HEK293 (cell line): Measurements from ENCODE around the gene CDON.
A peak's percentile ranks its signal among the peaks of the same experiment; 100 is the strongest.

Source experiments
- FEZF1 ChIP-seq: fragments of 450-650 bp; formaldehyde crosslinking; IDR thresholded peaks from 2 replicates; pipeline ENCODE4 v1.5.1; 2016; ENCODE audit warnings: missing biosample characterization, missing genetic modification characterization
- IKZF3 ChIP-seq: fragments of 450-650 bp; IDR thresholded peaks from 2 replicates; pipeline ENCODE4 v1.5.0; 2018; ENCODE audit warnings: missing biosample characterization, mild to moderate bottlenecking, missing genetic modification characterization, moderate library complexity
- KLF16 ChIP-seq: fragments of 450-650 bp; formaldehyde crosslinking; IDR thresholded peaks from 2 replicates; pipeline ENCODE4 v1.5.1; 2017; ENCODE audit warnings: missing biosample characterization, missing genetic modification characterization
- MZF1 ChIP-seq: fragments of 450-650 bp; formaldehyde crosslinking; IDR thresholded peaks from 2 replicates; pipeline ENCODE4 v1.5.1; 2017; ENCODE audit warnings: missing biosample characterization, missing genetic modification characterization, borderline replicate concordance
- OSR2 ChIP-seq: fragments of 450-650 bp; formaldehyde crosslinking; IDR thresholded peaks from 2 replicates; pipeline ENCODE4 v1.5.1; 2016; ENCODE audit warnings: missing biosample characterization, missing genetic modification characterization
- OVOL3 ChIP-seq: fragments of 450-650 bp; formaldehyde crosslinking; IDR thresholded peaks from 2 replicates; pipeline ENCODE4 v1.5.1; 2016; ENCODE audit warnings: missing biosample characterization, missing genetic modification characterization
- SCRT1 ChIP-seq: fragments of 450-650 bp; formaldehyde crosslinking; IDR thresholded peaks from 2 replicates; pipeline ENCODE4 v1.5.1; 2016; ENCODE audit warnings: missing biosample characterization, missing genetic modification characterization, borderline replicate concordance
- SP7 ChIP-seq: fragments of 450-650 bp; formaldehyde crosslinking; IDR thresholded peaks from 2 replicates; pipeline ENCODE4 v1.5.1; 2016; ENCODE audit warnings: missing biosample characterization, missing genetic modification characterization
- ZBTB17 ChIP-seq: fragments of 450-650 bp; formaldehyde crosslinking; IDR thresholded peaks from 2 replicates; pipeline ENCODE4 v1.5.1; 2016; ENCODE audit warnings: missing biosample characterization, missing genetic modification characterization
- ZBTB48 ChIP-seq: fragments of 450-650 bp; formaldehyde crosslinking; IDR thresholded peaks from 2 replicates; pipeline ENCODE4 v1.5.1; 2016; ENCODE audit warnings: missing biosample characterization, missing genetic modification characterization
- ZEB2 ChIP-seq: fragments of 450-650 bp; formaldehyde crosslinking; IDR thresholded peaks from 2 replicates; pipeline ENCODE4 v1.5.1; 2016; ENCODE audit warnings: missing biosample characterization, missing genetic modification characterization
- ZFP69B ChIP-seq: fragments of 450-650 bp; formaldehyde crosslinking; IDR thresholded peaks from 2 replicates; pipeline ENCODE4 v1.5.1; 2016; ENCODE audit warnings: missing biosample characterization, missing genetic modification characterization
- ZNF10 ChIP-seq: fragments of 450-650 bp; formaldehyde crosslinking; IDR thresholded peaks from 2 replicates; pipeline ENCODE4 v1.5.1; 2017; ENCODE audit warnings: missing biosample characterization, missing genetic modification characterization
- ZNF146 ChIP-seq: fragments of 450-650 bp; formaldehyde crosslinking; IDR thresholded peaks from 2 replicates; pipeline ENCODE4 v1.5.1; 2016; ENCODE audit warnings: missing biosample characterization, missing genetic modification characterization
- ZNF155 ChIP-seq: fragments of 450-650 bp; formaldehyde crosslinking; IDR thresholded peaks from 2 replicates; pipeline ENCODE4 v1.5.1; 2016; ENCODE audit warnings: missing biosample characterization, missing genetic modification characterization
- ZNF221 ChIP-seq: fragments of 450-650 bp; formaldehyde crosslinking; IDR thresholded peaks from 2 replicates; pipeline ENCODE4 v1.5.1; 2017; ENCODE audit warnings: missing biosample characterization, missing genetic modification characterization, borderline replicate concordance
- ZNF248 ChIP-seq: fragments of 450-650 bp; formaldehyde crosslinking; IDR thresholded peaks from 2 replicates; pipeline ENCODE4 v1.5.1; 2017; ENCODE audit warnings: missing biosample characterization, missing genetic modification characterization
- ZNF335 ChIP-seq: fragments of 450-650 bp; formaldehyde crosslinking; conservative IDR thresholded peaks from 2 replicates; pipeline ENCODE4 v1.5.1; 2016; ENCODE audit warnings: missing biosample characterization, missing genetic modification characterization
- ZNF510 ChIP-seq: fragments of 450-650 bp; formaldehyde crosslinking; IDR thresholded peaks from 2 replicates; pipeline ENCODE4 v1.5.1; 2018; ENCODE audit warnings: mild to moderate bottlenecking, missing genetic modification characterization, missing biosample characterization; ENCODE audit not compliant: insufficient replicate concordance
- ZNF529 ChIP-seq: fragments of 450-650 bp; formaldehyde crosslinking; IDR thresholded peaks from 2 replicates; pipeline ENCODE4 v1.5.1; 2017; ENCODE audit warnings: missing genetic modification characterization, missing biosample characterization; ENCODE audit not compliant: insufficient replicate concordance
- ZNF558 ChIP-seq: fragments of 450-650 bp; formaldehyde crosslinking; IDR thresholded peaks from 2 replicates; pipeline ENCODE4 v1.5.1; 2016; ENCODE audit warnings: missing biosample characterization, missing genetic modification characterization
- ZNF596 ChIP-seq: fragments of 450-650 bp; IDR thresholded peaks from 2 replicates; pipeline ENCODE4 v1.5.0; 2018; ENCODE audit warnings: missing biosample characterization, mild to moderate bottlenecking, missing genetic modification characterization, moderate library complexity
- ZNF600 ChIP-seq: fragments of 450-650 bp; formaldehyde crosslinking; IDR thresholded peaks from 2 replicates; pipeline ENCODE4 v1.5.1; 2016; ENCODE audit warnings: missing biosample characterization, missing genetic modification characterization
- ZNF654 ChIP-seq: fragments of 450-650 bp; formaldehyde crosslinking; IDR thresholded peaks from 2 replicates; pipeline ENCODE4 v1.5.1; 2016; ENCODE audit warnings: low read depth, missing biosample characterization, missing genetic modification characterization
- ZNF670 ChIP-seq: fragments of 450-650 bp; formaldehyde crosslinking; IDR thresholded peaks from 2 replicates; pipeline ENCODE4 v1.5.1; 2016; ENCODE audit warnings: missing biosample characterization, missing genetic modification characterization, low read depth
- ZNF701 ChIP-seq: fragments of 450-650 bp; formaldehyde crosslinking; IDR thresholded peaks from 2 replicates; pipeline ENCODE4 v1.5.1; 2016; ENCODE audit warnings: missing biosample characterization, missing genetic modification characterization
- ZNF777 ChIP-seq: fragments of 450-650 bp; formaldehyde crosslinking; IDR thresholded peaks from 2 replicates; pipeline ENCODE4 v1.5.1; 2017; ENCODE audit warnings: missing biosample characterization, missing genetic modification characterization, borderline replicate concordance
- ZNF830 ChIP-seq: fragments of 450-650 bp; IDR thresholded peaks from 2 replicates; pipeline ENCODE4 v1.5.0; 2018; ENCODE audit warnings: missing biosample characterization, missing genetic modification characterization, low read depth, mild to moderate bottlenecking, moderate library complexity
- ZXDB ChIP-seq: fragments of 450-650 bp; formaldehyde crosslinking; IDR thresholded peaks from 2 replicates; pipeline ENCODE4 v1.5.1; 2016; ENCODE audit warnings: missing biosample characterization, missing genetic modification characterization
- TF ChIP-seq, protein P1 (sequence below): fragments of 450-650 bp; formaldehyde crosslinking; IDR thresholded peaks from 2 replicates; pipeline ENCODE4; 2016; ENCODE audit warnings: missing biosample characterization, missing genetic modification characterization
- TF ChIP-seq, protein P2 (sequence below): fragments of 450-650 bp; formaldehyde crosslinking; IDR thresholded peaks from 2 replicates; pipeline ENCODE4 v1.5.1; 2016; ENCODE audit warnings: missing biosample characterization, missing genetic modification characterization
- TF ChIP-seq, protein P3 (sequence below): fragments of 450-650 bp; formaldehyde crosslinking; IDR thresholded peaks from 2 replicates; pipeline ENCODE4 v1.5.1; 2016; ENCODE audit warnings: missing biosample characterization, missing genetic modification characterization
- TF ChIP-seq, protein P4 (sequence below): fragments of 450-650 bp; formaldehyde crosslinking; IDR thresholded peaks from 2 replicates; pipeline ENCODE4 v1.5.1; 2016; ENCODE audit warnings: missing biosample characterization, missing genetic modification characterization

CDON gene

DNA sequence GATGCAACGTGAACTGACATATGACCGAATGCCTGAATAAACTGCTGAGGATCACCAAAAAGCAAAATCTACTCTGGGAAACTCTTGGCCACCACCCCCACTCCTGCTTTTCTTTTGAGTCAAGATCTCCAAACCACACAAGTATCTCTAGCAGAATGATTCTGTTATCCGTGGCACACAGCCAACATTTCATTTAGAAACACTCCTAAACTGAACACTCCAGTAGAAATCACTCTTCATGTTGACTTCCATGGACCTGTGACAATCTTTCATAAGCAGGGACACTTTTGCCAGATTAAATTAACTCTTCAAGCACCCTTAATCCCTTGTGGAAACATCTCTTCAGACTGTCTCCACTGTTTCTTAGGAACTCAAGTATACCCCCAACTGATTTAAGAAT is 72.4 kb downstream of the CDON start (continued):
- TF ChIP-seq ZNF596 (tag by site-specific recombination) (no peak), ZBTB48 (tag by site-specific recombination) (no peak), ZNF830 (tag by site-specific recombination) (no peak), SP7 (tag by site-specific recombination) (no peak), OSR2 (tag by site-specific recombination) (peak; percentile 88), ZNF248 (tag by site-specific recombination) (no peak), ZNF529 (tag by site-specific recombination) (no peak), ZNF777 (tag by site-specific recombination) (no peak), MZF1 (tag by site-specific recombination) (0 out of 2 replicates have a peak, but pooled peaks have one; percentile 54), ZNF335 (0 out of 2 replicates have a peak, but pooled peaks have one; percentile 33), ZBTB17 (tag by site-specific recombination) (peak; percentile 72), ZNF146 (no peak), ZNF10 (tag by site-specific recombination) (no peak), SCRT1 (tag by site-specific recombination) (no peak), ZNF558 (tag by site-specific recombination) (no peak), ZEB2 (tag by site-specific recombination) (peak; percentile 49; the same call in 1 of the 2 replicates), FEZF1 (tag by site-specific recombination) (peak; percentile 51; the same call in 1 of the 2 replicates), ZNF510 (tag by site-specific recombination) (no peak), ZNF654 (tag by site-specific recombination) (no peak), ZNF670 (tag by site-specific recombination) (no peak), KLF16 (tag by site-specific recombination) (no peak), ZNF600 (tag by site-specific recombination) (no peak), ZXDB (peak; percentile 58), IKZF3 (tag by site-specific recombination) (peak; percentile 55; the same call in 1 of the 2 replicates), ZNF701 (no peak), ZFP69B (tag by site-specific recombination) (peak; percentile 57; the same call in 1 of the 2 replicates), OVOL3 (0 out of 2 replicates have a peak, but pooled peaks have one; percentile 30), ZNF155 (tag by site-specific recombination) (no peak), ZNF221 (no peak)
- TF ChIP-seq, protein P1, sequence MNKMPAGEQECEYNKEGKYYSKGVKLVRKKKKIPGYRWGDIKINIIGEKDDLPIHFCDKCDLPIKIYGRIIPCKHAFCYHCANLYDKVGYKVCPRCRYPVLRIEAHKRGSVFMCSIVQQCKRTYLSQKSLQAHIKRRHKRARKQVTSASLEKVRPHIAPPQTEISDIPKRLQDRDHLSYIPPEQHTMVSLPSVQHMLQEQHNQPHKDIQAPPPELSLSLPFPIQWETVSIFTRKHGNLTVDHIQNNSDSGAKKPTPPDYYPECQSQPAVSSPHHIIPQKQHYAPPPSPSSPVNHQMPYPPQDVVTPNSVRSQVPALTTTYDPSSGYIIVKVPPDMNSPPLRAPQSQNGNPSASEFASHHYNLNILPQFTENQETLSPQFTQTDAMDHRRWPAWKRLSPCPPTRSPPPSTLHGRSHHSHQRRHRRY (tag by site-specific recombination), result no peak
- TF ChIP-seq, protein P2, sequence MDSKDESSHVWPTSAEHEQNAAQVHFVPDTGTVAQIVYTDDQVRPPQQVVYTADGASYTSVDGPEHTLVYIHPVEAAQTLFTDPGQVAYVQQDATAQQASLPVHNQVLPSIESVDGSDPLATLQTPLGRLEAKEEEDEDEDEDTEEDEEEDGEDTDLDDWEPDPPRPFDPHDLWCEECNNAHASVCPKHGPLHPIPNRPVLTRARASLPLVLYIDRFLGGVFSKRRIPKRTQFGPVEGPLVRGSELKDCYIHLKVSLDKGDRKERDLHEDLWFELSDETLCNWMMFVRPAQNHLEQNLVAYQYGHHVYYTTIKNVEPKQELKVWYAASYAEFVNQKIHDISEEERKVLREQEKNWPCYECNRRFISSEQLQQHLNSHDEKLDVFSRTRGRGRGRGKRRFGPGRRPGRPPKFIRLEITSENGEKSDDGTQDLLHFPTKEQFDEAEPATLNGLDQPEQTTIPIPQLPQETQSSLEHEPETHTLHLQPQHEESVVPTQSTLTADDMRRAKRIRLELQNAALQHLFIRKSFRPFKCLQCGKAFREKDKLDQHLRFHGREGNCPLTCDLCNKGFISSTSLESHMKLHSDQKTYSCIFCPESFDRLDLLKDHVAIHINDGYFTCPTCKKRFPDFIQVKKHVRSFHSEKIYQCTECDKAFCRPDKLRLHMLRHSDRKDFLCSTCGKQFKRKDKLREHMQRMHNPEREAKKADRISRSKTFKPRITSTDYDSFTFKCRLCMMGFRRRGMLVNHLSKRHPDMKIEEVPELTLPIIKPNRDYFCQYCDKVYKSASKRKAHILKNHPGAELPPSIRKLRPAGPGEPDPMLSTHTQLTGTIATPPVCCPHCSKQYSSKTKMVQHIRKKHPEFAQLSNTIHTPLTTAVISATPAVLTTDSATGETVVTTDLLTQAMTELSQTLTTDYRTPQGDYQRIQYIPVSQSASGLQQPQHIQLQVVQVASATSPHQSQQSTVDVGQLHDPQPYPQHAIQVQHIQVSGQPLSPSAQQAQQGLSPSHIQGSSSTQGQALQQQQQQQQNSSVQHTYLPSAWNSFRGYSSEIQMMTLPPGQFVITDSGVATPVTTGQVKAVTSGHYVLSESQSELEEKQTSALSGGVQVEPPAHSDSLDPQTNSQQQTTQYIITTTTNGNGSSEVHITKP (tag by site-specific recombination), result no peak
- TF ChIP-seq, protein P3, sequence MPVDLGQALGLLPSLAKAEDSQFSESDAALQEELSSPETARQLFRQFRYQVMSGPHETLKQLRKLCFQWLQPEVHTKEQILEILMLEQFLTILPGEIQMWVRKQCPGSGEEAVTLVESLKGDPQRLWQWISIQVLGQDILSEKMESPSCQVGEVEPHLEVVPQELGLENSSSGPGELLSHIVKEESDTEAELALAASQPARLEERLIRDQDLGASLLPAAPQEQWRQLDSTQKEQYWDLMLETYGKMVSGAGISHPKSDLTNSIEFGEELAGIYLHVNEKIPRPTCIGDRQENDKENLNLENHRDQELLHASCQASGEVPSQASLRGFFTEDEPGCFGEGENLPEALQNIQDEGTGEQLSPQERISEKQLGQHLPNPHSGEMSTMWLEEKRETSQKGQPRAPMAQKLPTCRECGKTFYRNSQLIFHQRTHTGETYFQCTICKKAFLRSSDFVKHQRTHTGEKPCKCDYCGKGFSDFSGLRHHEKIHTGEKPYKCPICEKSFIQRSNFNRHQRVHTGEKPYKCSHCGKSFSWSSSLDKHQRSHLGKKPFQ (tag by site-specific recombination), result peak; percentile 55
- TF ChIP-seq, protein P4, sequence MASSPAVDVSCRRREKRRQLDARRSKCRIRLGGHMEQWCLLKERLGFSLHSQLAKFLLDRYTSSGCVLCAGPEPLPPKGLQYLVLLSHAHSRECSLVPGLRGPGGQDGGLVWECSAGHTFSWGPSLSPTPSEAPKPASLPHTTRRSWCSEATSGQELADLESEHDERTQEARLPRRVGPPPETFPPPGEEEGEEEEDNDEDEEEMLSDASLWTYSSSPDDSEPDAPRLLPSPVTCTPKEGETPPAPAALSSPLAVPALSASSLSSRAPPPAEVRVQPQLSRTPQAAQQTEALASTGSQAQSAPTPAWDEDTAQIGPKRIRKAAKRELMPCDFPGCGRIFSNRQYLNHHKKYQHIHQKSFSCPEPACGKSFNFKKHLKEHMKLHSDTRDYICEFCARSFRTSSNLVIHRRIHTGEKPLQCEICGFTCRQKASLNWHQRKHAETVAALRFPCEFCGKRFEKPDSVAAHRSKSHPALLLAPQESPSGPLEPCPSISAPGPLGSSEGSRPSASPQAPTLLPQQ, result peak; percentile 88
- TF ChIP-seq, all 188 proteins: peak for 20
